ENCODE measurements around the gene AGPS.

Gene AGPS

GRCh38 chr2:177552422-177553175 lies 160.0 kb downstream of the AGPS start:
- DNase-seq (ENCODE audit: low read depth) = peak; percentile 35

- no peak for DNase-seq (ENCODE audit: low read depth)
Observed at GRCh38 chr2:177553176-177553884, 160.8 kb downstream of the AGPS start.

GRCh38 chr2:177554365-177554764 lies 161.8 kb downstream of the AGPS start:
- no peak for DNase-seq (ENCODE audit: low read depth)

- DNase-seq (ENCODE audit: low read depth) = no peak
Observed at GRCh38 chr2:177556153-177556552, 163.6 kb downstream of the AGPS start.

GRCh38 chr2:177557794-177558193 lies 165.2 kb downstream of the AGPS start:
- DNase-seq (ENCODE audit: low read depth) = no peak

GRCh38 chr2:177559638-177560037 lies 167.1 kb downstream of the AGPS start:
- DNase-seq (ENCODE audit: low read depth) = no peak

- no peak for DNase-seq (ENCODE audit: low read depth)
Observed at GRCh38 chr2:177568390-177568789, 175.8 kb downstream of the AGPS start.

GRCh38 chr2:177568893-177569292 lies 176.3 kb downstream of the AGPS start:
- DNase-seq (ENCODE audit: low read depth) = no peak

- DNase-seq (ENCODE audit: low read depth) = no peak
Observed at GRCh38 chr2:177572236-177572671, 179.7 kb downstream of the AGPS start.

GRCh38 chr2:177573120-177573519 lies 180.5 kb downstream of the AGPS start:
- DNase-seq (ENCODE audit: low read depth) = no peak

- no peak for DNase-seq (ENCODE audit: low read depth)
Observed at GRCh38 chr2:177574356-177574755, 181.8 kb downstream of the AGPS start.

GRCh38 chr2:177575358-177575757 lies 182.8 kb downstream of the AGPS start:
- DNase-seq (ENCODE audit: low read depth) = no peak

GRCh38 chr2:177577075-177577474 lies 184.5 kb downstream of the AGPS start:
- DNase-seq (ENCODE audit: low read depth) = no peak

GRCh38 chr2:177578454-177578853 lies 185.9 kb downstream of the AGPS start:
- no peak for DNase-seq (ENCODE audit: low read depth)

GRCh38 chr2:177579486-177580036 lies 187.0 kb downstream of the AGPS start:
- no peak for DNase-seq (ENCODE audit: low read depth)

GRCh38 chr2:177582000-177582399 lies 189.4 kb downstream of the AGPS start:
- DNase-seq (ENCODE audit: low read depth) = no peak

- no peak for DNase-seq (ENCODE audit: low read depth)
Observed at GRCh38 chr2:177584030-177584692, 191.6 kb downstream of the AGPS start.

- DNase-seq (ENCODE audit: low read depth) = no peak
Observed at GRCh38 chr2:177585234-177585863, 192.8 kb downstream of the AGPS start.

GRCh38 chr2:177586154-177586553 lies 193.6 kb downstream of the AGPS start:
- no peak for DNase-seq (ENCODE audit: low read depth)

GRCh38 chr2:177587371-177587770 lies 194.8 kb downstream of the AGPS start:
- no peak for DNase-seq (ENCODE audit: low read depth)

GRCh38 chr2:177588671-177589070 lies 196.1 kb downstream of the AGPS start:
- no peak for DNase-seq (ENCODE audit: low read depth)

- no peak for DNase-seq (ENCODE audit: low read depth)
Observed at GRCh38 chr2:177589186-177589585, 196.6 kb downstream of the AGPS start.
